ENCODE data around the gene ZRANB1. TPM values are rescaled to one million over a fixed set of nuclear protein-coding genes. Genes with fewer than 3 reads are reported as not detected.

The ZRANB1 gene
- total RNA-seq, 4 donors from 2014 or later, result 51.2 to 91.1 (median 74.6) TPM

DNA sequence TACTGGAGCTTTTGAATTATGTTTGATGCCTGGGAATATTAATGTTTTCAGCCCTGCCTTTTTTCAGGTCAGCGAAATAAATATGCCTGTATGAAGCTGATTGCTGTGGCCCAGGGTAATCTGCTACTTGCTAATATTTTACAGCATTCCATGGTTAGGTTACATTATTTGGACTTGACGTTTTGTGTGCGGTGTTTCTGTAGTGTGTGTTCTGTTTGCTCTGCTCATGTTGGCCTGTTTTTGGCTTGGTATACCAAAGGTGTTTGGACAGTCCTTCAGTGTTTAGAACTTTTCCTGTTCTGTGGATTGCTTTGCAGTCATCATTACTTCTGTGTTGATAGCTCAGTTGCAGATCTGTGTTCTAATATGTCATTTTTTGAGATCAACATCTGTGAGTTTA, 11.5 kb downstream of the ZRANB1 start:
- H3K27ac ChIP-seq, result peak overlapping the region in 1 of 4 donors; percentile 13
- TF ChIP-seq CTCF (IDR thresholded peaks at IDR 0.05 in 4 of 5, conservative IDR thresholded peaks at IDR 0.05 in 1 of 5) (no peak), POLR2A (IDR thresholded peaks at IDR 0.05) (no peak)
- intact Hi-C loops (cut with DNase I; ENCODE audit: low total_unique reads) (no loop called here), in situ Hi-C loops (cut with MboI; ENCODE audit: low sequenced_read_pairs in 4 of 4) (no loop called here)
- no peaks in the 10 kb centered on the region for H3K9me3 ChIP-seq
- no peaks in the 10 kb centered on the region for H3K36me3 ChIP-seq
- H3K27me3 ChIP-seq, result no peaks in the 10 kb centered on the region
- ATAC-seq, result no peak
- no peak overlapping the region for H3K4me3 ChIP-seq
- no peak for DNase-seq
- H3K4me1 ChIP-seq, result peaks cover 68 to 76% of the 10 kb centered on the region in 2 donors

DNA sequence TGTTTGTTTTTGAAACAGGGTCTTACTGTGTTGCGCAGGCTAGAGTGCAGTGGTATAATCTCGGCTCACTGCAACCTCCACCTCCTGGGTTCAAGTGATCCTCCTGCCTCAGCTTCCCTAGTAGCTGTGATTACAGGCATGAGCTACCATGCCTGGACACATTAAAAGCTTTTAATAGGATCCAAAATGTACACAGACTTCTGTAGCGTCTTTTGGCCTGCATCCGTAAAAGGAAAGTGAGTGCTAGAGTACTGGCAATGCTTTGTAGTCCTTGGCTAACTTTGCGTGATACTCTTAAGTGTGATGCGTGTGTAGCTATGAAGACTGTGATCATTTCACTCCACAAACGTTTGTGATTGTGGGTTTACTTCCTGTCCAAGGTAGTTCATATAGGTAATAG, 13.3 kb downstream of the ZRANB1 start:
- H3K9me3 ChIP-seq, result no peaks in the 10 kb centered on the region
- no peak overlapping the region for H3K4me3 ChIP-seq
- no peaks in the 10 kb centered on the region for H3K36me3 ChIP-seq
- in situ Hi-C loops (cut with MboI; ENCODE audit: low sequenced_read_pairs in 4 of 4) (no loop called here), intact Hi-C loops (cut with DNase I; ENCODE audit: low total_unique reads) (no loop called here)
- ATAC-seq (peak; percentile 42 to 50), DNase-seq (no peak)
- H3K27ac ChIP-seq, result peak overlapping the region; percentile 44 to 60 (median 48)
- H3K4me1 ChIP-seq, result peaks cover 74 to 80% of the 10 kb centered on the region in 2 donors
- H3K27me3 ChIP-seq, result no peaks in the 10 kb centered on the region
- TF ChIP-seq POLR2A (IDR thresholded peaks at IDR 0.05) (no peak), CTCF (IDR thresholded peaks at IDR 0.05 in 4 of 5, conservative IDR thresholded peaks at IDR 0.05 in 1 of 5) (no peak)

GRCh38 chr10:124955868-124956267, 13.9 kb downstream of the ZRANB1 start:
- no peaks in the 10 kb centered on the region for H3K27me3 ChIP-seq
- TF ChIP-seq POLR2A (IDR thresholded peaks at IDR 0.05) (no peak), CTCF (IDR thresholded peaks at IDR 0.05 in 4 of 5, conservative IDR thresholded peaks at IDR 0.05 in 1 of 5) (no peak)
- in situ Hi-C loops (cut with MboI; ENCODE audit: low sequenced_read_pairs in 4 of 4), result no loop called here
- intact Hi-C loops (cut with DNase I; ENCODE audit: low total_unique reads), result no loop called here
- H3K4me3 ChIP-seq, result no peak overlapping the region
- peaks cover 68 to 79% of the 10 kb centered on the region in 2 donors for H3K4me1 ChIP-seq
- no peak for ATAC-seq
- H3K9me3 ChIP-seq, result no peaks in the 10 kb centered on the region
- peak overlapping the region; percentile 44 to 60 (median 48) for H3K27ac ChIP-seq
- H3K36me3 ChIP-seq, result no peaks in the 10 kb centered on the region
- DNase-seq, result no peak

DNA sequence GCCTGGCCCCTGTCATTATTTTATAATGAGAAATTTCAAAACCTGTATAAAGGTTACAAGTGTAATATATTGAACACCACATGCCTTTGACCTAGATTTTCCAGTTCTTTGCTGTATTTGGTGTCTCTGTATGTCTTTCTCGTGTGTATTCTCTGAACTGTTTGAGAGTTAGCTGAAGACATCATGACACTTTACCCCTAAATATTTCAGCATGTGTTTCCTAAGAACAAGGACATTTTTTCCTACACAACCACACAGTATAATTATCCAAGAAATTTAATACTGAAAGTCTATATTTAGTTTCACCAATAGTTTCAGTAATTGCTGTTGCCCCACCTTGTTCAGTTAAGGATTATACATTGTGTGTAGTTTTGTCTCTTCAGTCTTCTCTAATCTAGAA, 14.8 kb downstream of the ZRANB1 start:
- in situ Hi-C loops (cut with MboI; ENCODE audit: low sequenced_read_pairs in 4 of 4) (no loop called here), intact Hi-C loops (cut with DNase I; ENCODE audit: low total_unique reads) (no loop called here)
- H3K4me1 ChIP-seq, result peaks cover 68 to 87% of the 10 kb centered on the region in 2 donors
- ATAC-seq (peak; percentile 37 to 40), DNase-seq (no peak)
- no peak overlapping the region for H3K4me3 ChIP-seq
- H3K36me3 ChIP-seq, result no peaks in the 10 kb centered on the region
- peak overlapping the region; percentile 44 to 60 (median 48) for H3K27ac ChIP-seq
- TF ChIP-seq POLR2A (IDR thresholded peaks at IDR 0.05) (no peak), CTCF (IDR thresholded peaks at IDR 0.05 in 4 of 5, conservative IDR thresholded peaks at IDR 0.05 in 1 of 5) (no peak)
- H3K9me3 ChIP-seq, result no peaks in the 10 kb centered on the region
- no peaks in the 10 kb centered on the region for H3K27me3 ChIP-seq

- no peak for TF ChIP-seq CTCF (IDR thresholded peaks at IDR 0.05 in 4 of 5, conservative IDR thresholded peaks at IDR 0.05 in 1 of 5)
- TF ChIP-seq POLR2A (IDR thresholded peaks at IDR 0.05), result no peak
- Histone ChIP-seq H3K9me3 (no peaks in the 10 kb centered on the region), H3K4me3 (no peak overlapping the region), H3K27ac (peak overlapping the region; percentile 6 to 60 (median 46)), H3K4me1 (peaks cover 73 to 87% of the 10 kb centered on the region in 2 donors), H3K27me3 (no peaks in the 10 kb centered on the region), H3K36me3 (no peaks in the 10 kb centered on the region)
- DNase-seq (no peak), ATAC-seq (no peak)
- intact Hi-C loops (cut with DNase I; ENCODE audit: low total_unique reads), result no loop called here
- in situ Hi-C loops (cut with MboI; ENCODE audit: low sequenced_read_pairs in 4 of 4), result no loop called here
These were observed 15.6 kb downstream of the ZRANB1 start for GRCh38 chr10:124957404-124957947.
